IMR-90 (cell line): ENCODE measurements around the gene ATXN10. TPM values are rescaled to one million over a fixed set of nuclear protein-coding genes. Genes with fewer than 3 reads are reported as not detected.

ENCODE experiments used
- ATAC-seq: fragments of 200-7000 bp; cut with Tn5 transposase; 2 replicates; pipeline ENCODE4 v1.9.1; 2020; ENCODE audit warnings: low read depth, mild to moderate bottlenecking, moderate library complexity
- BruUV-seq: library from RNA; stranded (reverse); fragments of 400-500 nt; replicated peaks from 2 replicates; lab custom pipeline; 2021; lab: Mats Ljungman, UMichigan
- CTCF ChIA-PET: fragments of 300-600 bp; formaldehyde crosslinking; extraction: SDS; loops from one replicate; lab custom pipeline; 2021; ENCODE audit warnings: antibody characterized with exemption; lab: Yijun Ruan, JAX
- POLR2A ChIA-PET: fragments of 300-600 bp; sonication (Branson Sonifier 250); formaldehyde crosslinking; loops from one replicate; lab custom pipeline; 2022; ENCODE audit warnings: antibody characterized with exemption; ENCODE audit not compliant: unreplicated experiment; lab: Charles Lee
- DNase-seq: peaks from one replicate; pipeline ENCODE4 v3.0.0; 2013
- H2AFZ ChIP-seq: replicated peaks from 2 replicates; pipeline ENCODE3; 2013; ENCODE audit warnings: low read length, mild to moderate bottlenecking; ENCODE audit not compliant: poor library complexity
- H2AK5ac ChIP-seq: 2 replicates; pipeline ENCODE4 v1.6.1; 2013; ENCODE audit warnings: low read depth, low read length, inconsistent platforms
- H2AK9ac ChIP-seq: replicated peaks from 2 replicates; pipeline ENCODE3; 2013; ENCODE audit warnings: mild to moderate bottlenecking, low read depth, low read length, moderate library complexity; ENCODE audit not compliant: poor library complexity
- H2BK120ac ChIP-seq: 2 replicates; pipeline ENCODE4 v1.6.1; 2013; ENCODE audit warnings: low read depth, low read length, inconsistent platforms
- H2BK15ac ChIP-seq: 3 replicates; pipeline ENCODE4 v1.6.1; 2013; ENCODE audit warnings: low read depth, low read length, inconsistent platforms
- H2BK20ac ChIP-seq: 2 replicates; pipeline ENCODE4 v1.6.1; 2013; ENCODE audit warnings: low read depth, mild to moderate bottlenecking, inconsistent platforms, low read length, moderate library complexity
- H2BK5ac ChIP-seq: 2 replicates; pipeline ENCODE4 v1.6.1; 2013; ENCODE audit warnings: mild to moderate bottlenecking, low read depth, low read length, inconsistent platforms; ENCODE audit not compliant: poor library complexity, severe bottlenecking
- H3K14ac ChIP-seq: replicated peaks from 2 replicates; pipeline ENCODE4 v1.6.1; 2013; ENCODE audit warnings: low read depth, low read length, inconsistent platforms
- H3K18ac ChIP-seq: 2 replicates; pipeline ENCODE4 v1.6.1; 2013; ENCODE audit warnings: low read depth, low read length, control low read depth
- H3K23ac ChIP-seq: 2 replicates; pipeline ENCODE4 v1.6.1; 2013; ENCODE audit warnings: low read depth, low read length, inconsistent platforms
- H3K27ac ChIP-seq: 2 replicates; pipeline ENCODE4 v1.5.1; 2013; ENCODE audit warnings: mild to moderate bottlenecking, control low read depth, low read length; ENCODE audit not compliant: insufficient read depth
- H3K27me3 ChIP-seq: 2 replicates; pipeline ENCODE4 v1.6.1; 2013; ENCODE audit warnings: low read length; ENCODE audit not compliant: control insufficient read depth, insufficient read depth
- H3K36me3 ChIP-seq: 2 replicates; pipeline ENCODE4 v1.6.1; 2013; ENCODE audit warnings: low read length, mixed read lengths; ENCODE audit not compliant: control insufficient read depth, insufficient read depth
- H3K4ac ChIP-seq: 2 replicates; pipeline ENCODE4 v1.6.1; 2013; ENCODE audit warnings: low read depth, low read length, inconsistent platforms
- H3K4me1 ChIP-seq: 2 replicates; pipeline ENCODE4 v1.6.1; 2013; ENCODE audit warnings: low read length, mixed read lengths; ENCODE audit not compliant: control insufficient read depth, insufficient read depth
- H3K4me2 ChIP-seq: 2 replicates; pipeline ENCODE4 v1.6.1; 2013; ENCODE audit warnings: low read depth, mild to moderate bottlenecking, control low read depth, low read length, moderate library complexity
- H3K4me3 ChIP-seq: 2 replicates; pipeline ENCODE4 v1.5.1; 2013; ENCODE audit warnings: low read depth, mild to moderate bottlenecking, control low read depth, low read length, moderate library complexity; ENCODE audit not compliant: insufficient read depth
- H3K56ac ChIP-seq: 2 replicates; pipeline ENCODE4 v1.6.1; 2013; ENCODE audit warnings: low read length, inconsistent platforms; ENCODE audit not compliant: insufficient read depth; ENCODE audit errors: extremely low read depth
- H3K79me1 ChIP-seq, 2 experiments: 2 replicates each; pipeline ENCODE4 v1.6.1; 2013; ENCODE audit warnings: low read length in 2 of 2, inconsistent platforms in 1 of 2, low read depth in 1 of 2
- H3K9ac ChIP-seq: 2 replicates; pipeline ENCODE4 v1.6.1; 2013; ENCODE audit warnings: low read depth, low read length, control low read depth
- H3K9me1 ChIP-seq: 2 replicates; pipeline ENCODE4 v1.6.1; 2013; ENCODE audit warnings: low read length, inconsistent platforms; ENCODE audit not compliant: insufficient read depth
- H3K9me3 ChIP-seq: 2 replicates; pipeline ENCODE4 v1.6.1; 2013; ENCODE audit warnings: low read length; ENCODE audit not compliant: control insufficient read depth, insufficient read depth
- H4K20me1 ChIP-seq: 2 replicates; pipeline ENCODE4 v1.6.1; 2013; ENCODE audit warnings: low read length, inconsistent platforms; ENCODE audit not compliant: insufficient read depth
- H4K5ac ChIP-seq: 2 replicates; pipeline ENCODE4 v1.6.1; 2013; ENCODE audit warnings: mild to moderate bottlenecking, low read depth, low read length, control low read depth
- H4K8ac ChIP-seq, 2 experiments: 2 replicates each; pipeline ENCODE4 v1.6.1; 2013; ENCODE audit warnings: low read depth in 2 of 2, low read length in 2 of 2, control low read depth in 1 of 2, inconsistent platforms in 1 of 2
- H4K91ac ChIP-seq: 2 replicates; pipeline ENCODE4 v1.6.1; 2013; ENCODE audit warnings: low read depth, low read length, inconsistent platforms; ENCODE audit not compliant: insufficient read depth
- BHLHE40 ChIP-seq: fragments of 150-350 bp; IDR thresholded peaks from 2 replicates; pipeline ENCODE4 v1.6.1; 2016; ENCODE audit warnings: mild to moderate bottlenecking, low read depth, low read length
- CEBPB ChIP-seq: IDR thresholded peaks from 2 replicates; pipeline ENCODE4 v1.6.1; 2012; ENCODE audit warnings: low read depth, low read length, improper control_type of control experiment
- CHD1 ChIP-seq: IDR thresholded peaks from 2 replicates; pipeline ENCODE4 v1.6.1; 2012; ENCODE audit warnings: low read depth, low read length, improper control_type of control experiment
- CTCF ChIP-seq: conservative IDR thresholded peaks from 2 replicates; pipeline ENCODE4 v1.5.1; 2012; ENCODE audit warnings: mild to moderate bottlenecking, low read depth, low read length, improper control_type of control experiment
- ELK1 ChIP-seq: fragments of 150-350 bp; IDR thresholded peaks from 2 replicates; pipeline ENCODE4 v1.6.1; 2016; ENCODE audit warnings: low read depth, mild to moderate bottlenecking, low read length, moderate library complexity, borderline replicate concordance
- FOS ChIP-seq: fragments of 150-350 bp; IDR thresholded peaks from 2 replicates; pipeline ENCODE4 v1.6.1; 2016; ENCODE audit warnings: low read depth, low read length
- NFE2L2 ChIP-seq: fragments of 150-350 bp; IDR thresholded peaks from 2 replicates; pipeline ENCODE4 v1.6.1; 2016; ENCODE audit warnings: low read depth, mild to moderate bottlenecking, low read length
- POLR2A ChIP-seq: IDR thresholded peaks from 2 replicates; pipeline ENCODE4 v1.6.1; 2012; ENCODE audit warnings: mild to moderate bottlenecking, low read depth, low read length
- RAD21 ChIP-seq: IDR thresholded peaks from 2 replicates; pipeline ENCODE4 v1.6.1; 2012; ENCODE audit warnings: low read length, improper control_type of control experiment
- RCOR1 ChIP-seq: IDR thresholded peaks from 2 replicates; pipeline ENCODE4 v1.6.1; 2012; ENCODE audit warnings: mild to moderate bottlenecking, low read length, improper control_type of control experiment; ENCODE audit not compliant: insufficient replicate concordance
- RFX5 ChIP-seq: IDR thresholded peaks from 2 replicates; pipeline ENCODE4 v1.8.0; 2012; ENCODE audit warnings: low read depth, mild to moderate bottlenecking, low read length, moderate library complexity
- WGBS, 2 experiments: methylation state at CpG; one replicate each; pipeline versions ENCODE4 v1.1.5 to v1.1.7; 2013; ENCODE audit warnings: missing lambda C conversion rate in 2 of 2; ENCODE audit not compliant: insufficient read length in 1 of 2; ENCODE audit errors: extremely low coverage in 2 of 2; 5-methylcytosine and 5-hydroxymethylcytosine counted together
- dilution Hi-C: fragments of 300-500 bp; cut with HindIII; formaldehyde crosslinking; loops from one replicate; pipeline ENCODE4 v1.14.3; 2018; ENCODE audit warnings: low sequenced_read_pairs; ENCODE audit not compliant: unreplicated experiment
- in situ Hi-C: fragments of 300-500 bp; cut with MboI; formaldehyde crosslinking; loops from 3 replicates; pipeline ENCODE4 v1.14.3; 2019; ENCODE audit warnings: low sequenced_read_pairs, inconsistent platforms, mixed read lengths
- intact Hi-C: fragments of 100-400 bp; cut with micrococcal nuclease; formaldehyde crosslinking; loops from 2 replicates; pipeline ENCODE4 v1.10.0; 2022
- polyA plus RNA-seq, 3 experiments: library from polyadenylated mRNA; depleted of rRNA; stranded (reverse); fragments of >200 nt; gene quantifications; 2 replicates each; pipeline ENCODE4 v1.2.3, GENCODE V29; 2012; ENCODE audit warnings: low replicate concordance in 1 of 3
- total RNA-seq: library from RNA; depleted of rRNA; stranded (reverse); fragments of >200 nt; gene quantifications from 2 replicates; pipeline ENCODE4 v1.2.3, GENCODE V29; 2012

Gene ATXN10
- total and polyA plus RNA-seq, 2 of the 4 experiments (the other 2 are of a cell fraction): 116 to 231 TPM

GRCh38 chr22:45684752-45685574 is 13.3 kb downstream of the ATXN10 start:
- Histone ChIP-seq H3K36me3 (no peaks in the 10 kb centered on the region), H3K27ac (0 out of 2 replicates have a peak overlapping the region, but pooled peaks have one; percentile 44), H3K4me1 (peaks cover 43% of the 10 kb centered on the region), H3K18ac (peak overlapping the region; percentile 45), H3K27me3 (no peaks in the 10 kb centered on the region), H4K5ac (0 out of 2 replicates have a peak overlapping the region, but pooled peaks have one; percentile 31), H2BK5ac (peak overlapping the region; percentile 77), H3K23ac (no peak overlapping the region), H2BK120ac (peak overlapping the region; percentile 28; the same call in 1 of the 2 replicates), H3K14ac (peak overlapping the region; percentile 12; the same call in 1 of the 2 replicates), H3K56ac (no peak overlapping the region), H2BK20ac (peak overlapping the region; percentile 9; the same call in 1 of the 2 replicates), H3K79me1 (peaks cover 21 to 79% of the 10 kb centered on the region in 2 experiments), H3K9me1 (peaks cover 31% of the 10 kb centered on the region), H3K4me2 (peak overlapping the region; percentile 24; the same call in 1 of the 2 replicates), H3K4ac (peak overlapping the region; percentile 24; the same call in 1 of the 2 replicates), H2AFZ (no peak overlapping the region), H2AK5ac (peak overlapping the region; percentile 15), H3K9ac (no peak overlapping the region), H2AK9ac (no peak overlapping the region), H4K8ac (peak overlapping the region in 1 of 2 experiments; percentile 57; a peak in 2 of 4 replicates), H4K20me1 (peaks cover 47% of the 10 kb centered on the region), H3K4me3 (no peak overlapping the region), H3K9me3 (no peaks in the 10 kb centered on the region), H2BK15ac (no peak overlapping the region), H4K91ac (peak overlapping the region; percentile 59)
- ChIA-PET POLR2A (no interaction called here), CTCF (interaction anchor here (0.6 kb wide), 1 partner anchor 195 kb away, joined by 3 read pairs; no protein-coding TSS in a partner anchor)
- dilution Hi-C loops (no loop called here), intact Hi-C loops (loop anchor here (5.0 kb wide), 1 partner anchor 47 kb away; no protein-coding TSS in a partner anchor), in situ Hi-C loops (no loop called here)
- BruUV-seq: no TSS peak
- DNase-seq (no peak), ATAC-seq (no peak)
- WGBS, 2 experiments: no CpG with 5 or more reads among the region's 5 CpGs
- TF ChIP-seq NFE2L2 (no peak), POLR2A (no peak), RAD21 (no peak), RCOR1 (no peak), CTCF (no peak), ELK1 (no peak), CHD1 (no peak), BHLHE40 (no peak), RFX5 (no peak), CEBPB (no peak), FOS (no peak)
